ENCODE data around the gene TMEM119. TPM values are rescaled to one million over a fixed set of nuclear protein-coding genes. Genes with fewer than 3 reads are reported as not detected.

Gene TMEM119
- total and polyA plus RNA-seq, 9 of the 15 experiments (the other 6 are each of a cell fraction or from before 2014, with no cell fraction given): 0.18 TPM; not detected in 8

- DNase-seq (ENCODE audit: extremely low read depth in 1 of 4, low spot score in 3 of 4): no peak
- Histone ChIP-seq H3K9me3 (replicated peaks; ENCODE audit: control insufficient read depth, insufficient read depth, low read depth, low read length) (no peaks in the 10 kb centered on the region), H3K4me3 (no peak overlapping the region), H3K9ac (ENCODE audit: insufficient read depth in 1 of 2, low read depth in 2 of 2, low read length in 2 of 2) (no peak overlapping the region), H3K4me1 (replicated peaks in 1 of 2; ENCODE audit: control insufficient read depth in 2 of 2, insufficient read depth in 2 of 2, low read length in 2 of 2) (peaks cover 0 to 17% of the 10 kb centered on the region in 2 experiments; a peak in 4 of 5 replicates), H3K27ac (ENCODE audit: extremely low read depth, low read depth, low read length) (no peak overlapping the region), H2AFZ (ENCODE audit: low read depth, low read length) (no peak overlapping the region), H3K36me3 (ENCODE audit: control insufficient read depth, insufficient read depth, low read length) (peaks cover 52% of the 10 kb centered on the region), H3K9me1 (ENCODE audit: control insufficient read depth, insufficient read depth, low read length) (no peaks in the 10 kb centered on the region), H3K4me2 (ENCODE audit: insufficient read depth, low read length) (no peak overlapping the region), H4K20me1 (replicated peaks; ENCODE audit: control insufficient read depth, insufficient read depth, low read length) (no peaks in the 10 kb centered on the region), H3K27me3 (ENCODE audit: control insufficient read depth in 2 of 2, insufficient read depth in 2 of 2, low read length in 2 of 2) (no peaks in the 10 kb centered on the region), H3K79me2 (ENCODE audit: control insufficient read depth, insufficient read depth, low read length) (peaks cover 7% of the 10 kb centered on the region)
- ChIA-PET CTCF (ENCODE audit: low intra/inter-chr PET ratio) (no interaction called here), POLR2A (interaction anchor here (1.0 to 2.7 kb wide), 4 partner anchors 8 to 72 kb away, joined by 3 to 15 read pairs (median 4); partner anchors contain the start of gene SART3)
- no peak for FAIRE-seq
- intact Hi-C loops (cut with micrococcal nuclease) (no loop called here), in situ Hi-C loops (cut with MboI) (loop anchor here (5.0 kb wide), 1 partner anchor 49 kb away; no protein-coding TSS in a partner anchor)
- no peak for ATAC-seq
- 78% methylated on average over 10 of the region's 10 CpGs for WGBS (ENCODE audit: insufficient coverage, low coverage, missing lambda C conversion rate)
- no TSS peak for BruUV-seq (replicated peaks)
- TF ChIP-seq ZNF76 (CRISPR knock-in tag; IDR thresholded peaks at IDR 0.05; ENCODE audit: borderline replicate concordance): no peak
- TF ChIP-seq ZKSCAN1 (IDR thresholded peaks at IDR 0.05; ENCODE audit: low read depth, low read length): peak; percentile 59; the same call in 1 of the 2 replicates
Measured at GRCh38 chr12:108568338-108569154, 29.3 kb downstream of the TMEM119 start.
